Stimulated activated CD8-positive, alpha-beta memory T cell treated with anti-CD3 and anti-CD28 coated beads, Interleukin-4, amount 100 ng/mL, for 4 hours (primary cell): ENCODE measurements around the gene BRD2.

ENCODE experiments used
- DNase-seq, 2 donors: peaks; one replicate each; pipeline ENCODE4 v3.0.0-alpha.2; 2020; ENCODE audit warnings: low read depth in 2 of 2, low spot score in 1 of 2

The BRD2 gene

GRCh38 chr6:32947552-32948465, 20.6 kb upstream of the BRD2 start:
- no peak for DNase-seq

- DNase-seq = no peak
Measured at GRCh38 chr6:32949113-32949512, 19.3 kb upstream of the BRD2 start.

- DNase-seq = no peak
Measured at GRCh38 chr6:32950010-32950409, 18.4 kb upstream of the BRD2 start.

- DNase-seq = no peak
Measured at GRCh38 chr6:32950449-32950848, 17.9 kb upstream of the BRD2 start.

- DNase-seq = peak in 1 of 2 donors; percentile 54
Measured at GRCh38 chr6:32952817-32953739, 15.3 kb upstream of the BRD2 start, which contains the start of gene HLA-DMA. TSS of gene HLA-DMA (minus strand) at chr6:32953097. CDS start at chr6:32953036, 61 bp downstream.

- DNase-seq = no peak
Measured at GRCh38 chr6:32953775-32954174, 14.6 kb upstream of the BRD2 start.

- no peak for DNase-seq
Measured at GRCh38 chr6:32954267-32954666, 14.1 kb upstream of the BRD2 start.

- DNase-seq = no peak
Measured at GRCh38 chr6:32954986-32955802, 13.2 kb upstream of the BRD2 start.

GRCh38 chr6:32956176-32956575, 12.2 kb upstream of the BRD2 start:
- DNase-seq = no peak

- DNase-seq = no peak
Measured at GRCh38 chr6:32960563-32960962, 7.8 kb upstream of the BRD2 start.

- DNase-seq = no peak
Measured at GRCh38 chr6:32962213-32962826, 6.1 kb upstream of the BRD2 start.

GRCh38 chr6:32963866-32964265, 4.5 kb upstream of the BRD2 start:
- no peak for DNase-seq

GRCh38 chr6:32964776-32965175, 3.6 kb upstream of the BRD2 start:
- no peak for DNase-seq

GRCh38 chr6:32967151-32968091, 973 bp upstream of the BRD2 start:
- no peak for DNase-seq

- peak; percentile 27 to 61 for DNase-seq
Measured at GRCh38 chr6:32968867-32969684, 682 bp downstream of the BRD2 start.

- peak; percentile 38 to 49 for DNase-seq
Measured at GRCh38 chr6:32969685-32970412, 1.5 kb downstream of the BRD2 start.

- DNase-seq = peak; percentile 48 to 68
Measured at GRCh38 chr6:32970413-32971241, 2.2 kb downstream of the BRD2 start.
